GM21381 (cell line): ENCODE results near the gene RPA1.

Experiments
- ATAC-seq: cut with Tn5 transposase; IDR thresholded peaks from one replicate; pipeline ENCODE4 v1.9.1; 2021; ENCODE audit warnings: mild to moderate bottlenecking, moderate library complexity; ENCODE audit not compliant: unreplicated experiment

Gene RPA1

GRCh38 chr17:1939981-1940809 is 110.4 kb downstream of the RPA1 start:
- ATAC-seq: no peak

GRCh38 chr17:1940810-1941185 is 111.0 kb downstream of the RPA1 start:
- ATAC-seq: no peak

- ATAC-seq: no peak
These were observed 111.7 kb downstream of the RPA1 start for GRCh38 chr17:1941272-1942065.

- ATAC-seq: no peak
These were observed 112.2 kb downstream of the RPA1 start for GRCh38 chr17:1942066-1942365.

- no peak for ATAC-seq
These were observed 113.0 kb downstream of the RPA1 start for GRCh38 chr17:1942666-1943435.

- ATAC-seq: no peak
These were observed 113.6 kb downstream of the RPA1 start for GRCh38 chr17:1943436-1943831.

- ATAC-seq: no peak
These were observed 115.8 kb downstream of the RPA1 start for GRCh38 chr17:1945621-1946020.

- ATAC-seq: no peak
These were observed 116.5 kb downstream of the RPA1 start for GRCh38 chr17:1946021-1946932.

- no peak for ATAC-seq
These were observed 117.5 kb downstream of the RPA1 start for GRCh38 chr17:1947229-1947742.

GRCh38 chr17:1947743-1948516 is 118.1 kb downstream of the RPA1 start:
- ATAC-seq: no peak

- ATAC-seq: no peak
These were observed 118.7 kb downstream of the RPA1 start for GRCh38 chr17:1948517-1948825.
